Breast epithelium (tissue), 4 donors: ENCODE results near the gene DEDD2. TPM values are rescaled to one million over a fixed set of nuclear protein-coding genes. Genes with fewer than 3 reads are reported as not detected.

Experiments used
- DNase-seq, 2 donors: peaks; one replicate each; pipeline ENCODE4 v3.0.0-alpha.2; 2019; ENCODE audit warnings: low spot score in 2 of 2
- H3K27ac ChIP-seq, 2 donors: fragments of 200-600 bp; sonication (generic) in 1 of 2; one replicate each; pipeline ENCODE4 v1.5.1; 2016 to 2019; ENCODE audit warnings: mild to moderate bottlenecking in 1 of 2
- H3K27me3 ChIP-seq, 2 donors: fragments of 200-600 bp; sonication (generic) in 1 of 2; one replicate each; pipeline versions ENCODE4 v1.5.1 to v1.6.0; 2017 to 2019; ENCODE audit warnings: control low read depth in 1 of 2, mild to moderate bottlenecking in 1 of 2
- H3K36me3 ChIP-seq: fragments of 200-600 bp; one replicate; pipeline ENCODE4 v1.5.1; 2019
- H3K4me1 ChIP-seq, 2 donors: fragments of 200-600 bp; sonication (generic); one replicate each; pipeline ENCODE4 v1.5.1; 2016 to 2019; ENCODE audit warnings: control low read depth in 1 of 2
- H3K4me3 ChIP-seq, 3 donors: fragments of 200-600 bp; sonication (generic); 1 replicate in 2 of 3; 2 replicates in 1 of 3; pipeline ENCODE4 v1.5.1; 2016 to 2019; ENCODE audit warnings: mild to moderate bottlenecking in 3 of 3, moderate library complexity in 2 of 3
- H3K9me3 ChIP-seq, 2 donors: fragments of 200-600 bp; sonication (generic) in 1 of 2; one replicate each; pipeline ENCODE4 v1.5.1; 2016 to 2019; ENCODE audit warnings: control low read depth in 1 of 2
- CTCF ChIP-seq, 3 donors: fragments of 450-650 bp; IDR thresholded peaks; one replicate each; pipeline ENCODE4 v1.5.1; 2016 to 2017; ENCODE audit warnings: antibody characterized with exemption in 3 of 3, mild to moderate bottlenecking in 3 of 3, moderate library complexity in 3 of 3
- POLR2A ChIP-seq: fragments of 450-650 bp; IDR thresholded peaks from one replicate; pipeline ENCODE4 v1.6.1; 2016; ENCODE audit warnings: antibody characterized with exemption, mild to moderate bottlenecking, moderate library complexity
- POLR2AphosphoS5 ChIP-seq, 3 donors: sonication (generic); formaldehyde crosslinking; IDR thresholded peaks; one replicate each; pipeline ENCODE4 v1.6.1; 2017; ENCODE audit warnings: antibody characterized with exemption in 3 of 3
- intact Hi-C: fragments of 100-400 bp; cut with DNase I; formaldehyde crosslinking; loops from one replicate; pipeline ENCODE4 v1.15.1; 2023; ENCODE audit warnings: low total_unique reads
- total RNA-seq, 3 donors: library from RNA; depleted of rRNA; stranded (reverse); fragments of >200 nt; gene quantifications; one replicate each; pipeline ENCODE4 v1.1.0, GENCODE V29; 2016

The DEDD2 gene
- total RNA-seq, 3 donors from 2014 or later, result 31.4 to 64.0 (median 37.0) TPM

DNA sequence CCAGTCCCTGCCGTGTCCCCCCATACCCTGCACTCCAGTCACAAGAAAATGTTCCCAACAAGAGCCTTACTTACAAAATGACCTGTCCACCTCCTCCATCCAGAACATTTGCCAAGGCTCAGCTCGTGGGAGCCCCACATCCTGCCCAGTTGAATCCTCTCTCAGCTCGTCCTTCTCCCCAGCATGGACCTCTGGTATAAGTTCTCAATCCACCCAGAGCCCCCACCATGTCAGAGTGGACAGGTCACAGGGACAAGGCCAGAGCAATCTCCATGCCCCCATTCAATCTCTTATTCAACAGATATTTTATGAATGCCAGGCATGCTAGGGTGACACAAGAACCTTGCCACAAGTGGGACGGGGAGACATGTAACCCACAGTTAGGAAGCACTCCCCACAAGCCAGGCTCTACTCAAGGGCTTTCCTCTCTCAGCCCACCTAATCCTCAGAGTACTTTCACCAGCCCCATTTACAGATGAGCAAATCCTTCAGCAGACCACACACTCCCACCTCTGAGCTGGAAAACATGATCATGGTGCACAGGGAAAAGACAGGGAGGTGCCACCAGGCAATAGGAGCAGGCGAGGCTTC, 15.1 kb downstream of the DEDD2 start:
- no peaks in the 10 kb centered on the region for H3K4me1 ChIP-seq
- H3K27me3 ChIP-seq, result no peaks in the 10 kb centered on the region
- intact Hi-C loops, result no loop called here

GRCh38 chr19:42201489-42202289, 15.8 kb downstream of the DEDD2 start:
- TF ChIP-seq POLR2A, result no peak
- no peak for TF ChIP-seq CTCF (IDR thresholded peaks at IDR 0.05)
- TF ChIP-seq POLR2AphosphoS5 (IDR thresholded peaks at IDR 0.05), result no peak
- H3K4me1 ChIP-seq, result no peaks in the 10 kb centered on the region
- H3K9me3 ChIP-seq, result no peaks in the 10 kb centered on the region
- intact Hi-C loops, result no loop called here
- no peak for DNase-seq
- H3K4me3 ChIP-seq, result no peak overlapping the region
- no peaks in the 10 kb centered on the region for H3K27me3 ChIP-seq
- peak overlapping the region in 1 of 2 donors; percentile 51 for H3K27ac ChIP-seq
- H3K36me3 ChIP-seq, result no peaks in the 10 kb centered on the region

More for the DNA sequence above, 15.1 kb downstream of the DEDD2 start:
- no peaks in the 10 kb centered on the region for H3K36me3 ChIP-seq
- H3K9me3 ChIP-seq, result no peaks in the 10 kb centered on the region
- no peak overlapping the region for H3K27ac ChIP-seq
- DNase-seq, result no peak
- TF ChIP-seq POLR2AphosphoS5 (IDR thresholded peaks at IDR 0.05) (no peak), CTCF (IDR thresholded peaks at IDR 0.05) (no peak), POLR2A (no peak)
- no peak overlapping the region for H3K4me3 ChIP-seq

- Histone ChIP-seq H3K36me3 (no peaks in the 10 kb centered on the region), H3K27ac (peak overlapping the region in 1 of 2 donors; percentile 68), H3K27me3 (no peaks in the 10 kb centered on the region), H3K9me3 (no peaks in the 10 kb centered on the region), H3K4me1 (no peaks in the 10 kb centered on the region), H3K4me3 (no peak overlapping the region)
- no peak for DNase-seq
- intact Hi-C loops, result no loop called here
- TF ChIP-seq POLR2A, result no peak
- TF ChIP-seq POLR2AphosphoS5 (IDR thresholded peaks at IDR 0.05), result no peak
- TF ChIP-seq CTCF (IDR thresholded peaks at IDR 0.05), result no peak
These were observed 17.3 kb downstream of the DEDD2 start for GRCh38 chr19:42200116-42200715.

DNA sequence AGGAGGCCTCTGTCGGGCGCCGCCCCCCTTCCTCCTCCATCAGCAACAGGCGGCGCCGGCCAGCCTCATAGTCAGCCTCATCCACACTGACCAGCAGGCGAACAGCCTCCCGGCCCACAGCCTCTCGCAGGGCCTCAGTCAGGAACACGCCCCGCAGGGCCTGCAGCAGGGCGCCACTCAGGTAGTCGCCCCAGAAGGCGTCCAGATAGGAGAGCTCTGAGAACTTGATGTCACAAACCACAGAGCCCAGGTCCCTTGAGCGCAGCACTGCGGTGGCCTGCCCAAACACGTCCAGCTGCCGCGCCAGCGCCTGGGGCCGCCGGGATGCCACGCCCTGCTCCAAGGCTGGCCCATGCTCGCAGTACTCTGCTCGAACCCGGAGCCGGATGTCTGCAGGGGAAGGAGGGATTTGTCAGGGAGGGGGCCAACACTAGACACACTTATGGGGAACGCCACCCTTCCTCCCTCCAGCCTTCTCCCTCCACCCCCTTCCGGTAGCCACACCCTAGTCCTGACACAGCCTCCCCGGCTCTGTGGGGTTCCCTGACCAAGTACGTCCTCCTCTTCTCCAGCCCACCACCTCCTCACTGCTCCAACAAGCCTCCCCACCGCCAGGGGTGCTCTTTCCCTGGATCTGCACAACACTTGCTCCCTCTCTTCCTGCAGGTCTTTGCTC, 17.9 kb downstream of the DEDD2 start:
- Histone ChIP-seq H3K27me3 (no peaks in the 10 kb centered on the region), H3K4me3 (peak overlapping the region in 1 of 3 donors; percentile 40), H3K9me3 (no peaks in the 10 kb centered on the region), H3K36me3 (no peaks in the 10 kb centered on the region), H3K27ac (peak overlapping the region; percentile 45 to 68), H3K4me1 (no peaks in the 10 kb centered on the region)
- TF ChIP-seq POLR2A, result no peak
- TF ChIP-seq POLR2AphosphoS5 (IDR thresholded peaks at IDR 0.05), result no peak
- no peak for TF ChIP-seq CTCF (IDR thresholded peaks at IDR 0.05)
- no peak for DNase-seq
- intact Hi-C loops, result no loop called here
